Liver (tissue), 9 donors: ENCODE measurements around the gene VWA5B1. TPM values are rescaled to one million over a fixed set of nuclear protein-coding genes. Genes with fewer than 3 reads are reported as not detected.
"Not testable (repeated sequence)": the region's sequence is repeated elsewhere in the genome, so short reads cannot be mapped to it uniquely, and the experiment has no call there.

Experiments
- DNase-seq: peaks from one replicate; pipeline ENCODE4 v3.0.0-alpha.2; 2017; ENCODE audit warnings: low spot score
- H3K27ac ChIP-seq, 2 donors: one replicate each; pipeline ENCODE4 v1.7.0; 2013; ENCODE audit warnings: inconsistent platforms in 2 of 2, low read length in 2 of 2, control low read depth in 1 of 2, low read depth in 1 of 2, mild to moderate bottlenecking in 1 of 2
- H3K27me3 ChIP-seq, 4 donors: one replicate each; pipeline versions ENCODE4 v1.6.1 to v1.7.0; 2013; ENCODE audit warnings: low read length in 3 of 4, inconsistent platforms in 1 of 4, mild to moderate bottlenecking in 1 of 4, moderate library complexity in 1 of 4; ENCODE audit not compliant: control insufficient read depth in 4 of 4, insufficient read depth in 4 of 4
- H3K36me3 ChIP-seq, 4 donors: one replicate each; pipeline versions ENCODE4 v1.6.1 to v1.7.0; 2013; ENCODE audit warnings: low read length in 3 of 4, mild to moderate bottlenecking in 3 of 4, low read depth in 1 of 4, moderate library complexity in 1 of 4; ENCODE audit not compliant: control insufficient read depth in 4 of 4, insufficient read depth in 3 of 4
- H3K4me1 ChIP-seq, 4 donors: one replicate each; pipeline versions ENCODE4 v1.6.1 to v1.7.0; 2013; ENCODE audit warnings: low read length in 3 of 4, mild to moderate bottlenecking in 3 of 4, moderate library complexity in 1 of 4; ENCODE audit not compliant: control insufficient read depth in 4 of 4, insufficient read depth in 4 of 4
- H3K4me3 ChIP-seq, 3 donors: one replicate each; pipeline versions ENCODE4 v1.6.1 to v1.7.0; 2013; ENCODE audit warnings: low read length in 3 of 3, control low read depth in 1 of 3, low read depth in 1 of 3, mild to moderate bottlenecking in 1 of 3
- H3K9ac ChIP-seq, 2 donors: one replicate each; pipeline ENCODE4 v1.7.0; 2013; ENCODE audit warnings: low read length in 2 of 2, mild to moderate bottlenecking in 2 of 2, moderate library complexity in 2 of 2, control low read depth in 1 of 2, low read depth in 1 of 2
- H3K9me3 ChIP-seq, 4 donors: one replicate each; pipeline versions ENCODE4 v1.6.1 to v1.7.0; 2013; ENCODE audit warnings: low read length in 3 of 4; ENCODE audit not compliant: control insufficient read depth in 4 of 4
- ATF3 ChIP-seq: IDR thresholded peaks from 2 replicates; pipeline ENCODE4 v1.6.1; 2016; ENCODE audit warnings: antibody characterized with exemption
- CTCF ChIP-seq: fragments of 150-350 bp; IDR thresholded peaks from 2 replicates; pipeline ENCODE4 v1.5.1; 2017; ENCODE audit warnings: improper control_type of control experiment, low read depth, low read length; ENCODE audit not compliant: missing input control
- EGR1 ChIP-seq, 2 donors: IDR thresholded peaks; 2 replicates each; pipeline ENCODE4 v1.6.1; 2016 to 2018; ENCODE audit warnings: antibody characterized with exemption in 2 of 2, low read depth in 2 of 2
- FOXA1 ChIP-seq: IDR thresholded peaks from 2 replicates; pipeline ENCODE4 v1.6.1; 2016; ENCODE audit warnings: antibody characterized with exemption
- FOXA2 ChIP-seq: IDR thresholded peaks from 2 replicates; pipeline ENCODE4 v1.6.1; 2016; ENCODE audit warnings: antibody characterized with exemption
- GABPA ChIP-seq, 2 donors: IDR thresholded peaks in 1 of 2; conservative IDR thresholded peaks in 1 of 2; 2 replicates each; pipeline ENCODE4 v1.6.1; 2016; ENCODE audit warnings: antibody characterized with exemption in 2 of 2, mild to moderate bottlenecking in 1 of 2, moderate library complexity in 1 of 2
- HNF4A ChIP-seq, 2 donors: conservative IDR thresholded peaks; 2 replicates each; pipeline ENCODE4 v1.6.1; 2016; ENCODE audit warnings: antibody characterized with exemption in 2 of 2, mild to moderate bottlenecking in 2 of 2
- HNF4G ChIP-seq: IDR thresholded peaks from 2 replicates; pipeline ENCODE4 v1.6.1; 2016; ENCODE audit warnings: antibody characterized with exemption
- JUND ChIP-seq, 2 donors: IDR thresholded peaks; 2 replicates each; pipeline ENCODE4 v1.6.1; 2016; ENCODE audit warnings: antibody characterized with exemption in 2 of 2
- MAX ChIP-seq: IDR thresholded peaks from 2 replicates; pipeline ENCODE4 v1.6.1; 2016; ENCODE audit warnings: antibody characterized with exemption
- NR2F2 ChIP-seq: IDR thresholded peaks from 2 replicates; pipeline ENCODE4 v1.6.1; 2016; ENCODE audit warnings: antibody characterized with exemption
- RAD21 ChIP-seq, 2 donors: IDR thresholded peaks; 2 replicates each; pipeline ENCODE4 v1.6.1; 2016; ENCODE audit warnings: antibody characterized with exemption in 2 of 2, mild to moderate bottlenecking in 2 of 2
- REST ChIP-seq: IDR thresholded peaks from 2 replicates; pipeline ENCODE4 v1.6.1; 2016; ENCODE audit warnings: antibody characterized with exemption, mild to moderate bottlenecking
- RXRA ChIP-seq, 2 donors: IDR thresholded peaks; 2 replicates each; pipeline ENCODE4 v1.6.1; 2017 to 2018; ENCODE audit warnings: antibody characterized with exemption in 2 of 2, mild to moderate bottlenecking in 1 of 2
- SP1 ChIP-seq: IDR thresholded peaks from 2 replicates; pipeline ENCODE4 v1.6.1; 2018; ENCODE audit warnings: antibody characterized with exemption, mild to moderate bottlenecking
- TAF1 ChIP-seq: conservative IDR thresholded peaks from 2 replicates; pipeline ENCODE4 v1.6.1; 2016; ENCODE audit warnings: antibody characterized with exemption, mild to moderate bottlenecking
- ZBTB33 ChIP-seq: IDR thresholded peaks from 2 replicates; pipeline ENCODE4 v1.6.1; 2016; ENCODE audit warnings: antibody characterized with exemption
- WGBS: extraction: QIAGEN DNeasy Blood & Tissue Kit; methylation state at CpG from one replicate; pipeline ENCODE4 v1.1.7; 2013; 5-methylcytosine and 5-hydroxymethylcytosine counted together
- polyA plus RNA-seq, 2 donors: library from polyadenylated mRNA; stranded (reverse) in 1 of 2; unstranded in 1 of 2; fragments of 200-250 nt in 1 of 2; fragments of >200 nt in 1 of 2; fragmentation: Nextera tagmentation in 1 of 2; extraction: Ambion mirVana in 1 of 2; gene quantifications; one replicate each; pipeline versions ENCODE4 v1.2.1 to v1.2.3, GENCODE V29; 2013 to 2015
- total RNA-seq, 2 donors: library from RNA; depleted of rRNA; stranded (reverse); fragments of >200 nt; gene quantifications; one replicate each; pipeline ENCODE4 v1.2.3, GENCODE V29; 2014
- donor health status: healthy.
- donor health status: healthy.
- donor health status: healthy.
- donor health status: healthy.
- donor health status: healthy.

Gene VWA5B1
- total and polyA plus RNA-seq, 4 donors = not detected

GRCh38 chr1:20285510-20285909 is 5.2 kb upstream of the VWA5B1 start:
- Histone ChIP-seq H3K27ac (no peak overlapping the region), H3K4me3 (no peak overlapping the region), H3K4me1 (no peaks in the 10 kb centered on the region), H3K9me3 (no peaks in the 10 kb centered on the region), H3K36me3 (no peaks in the 10 kb centered on the region), H3K27me3 (peaks cover 0 to 8% (median 5%) of the 10 kb centered on the region in 4 donors), H3K9ac (no peak overlapping the region)
- 75% methylated on average over 3 of the region's 3 CpGs for WGBS
- TF ChIP-seq FOXA2 (no peak), HNF4A (conservative IDR thresholded peaks at IDR 0.05) (no peak), CTCF (no peak), EGR1 (IDR thresholded peaks at IDR 0.05; ENCODE audit: low read depth in 2 of 2) (no peak), HNF4G (no peak), GABPA (IDR thresholded peaks at IDR 0.05 in 1 of 2, conservative IDR thresholded peaks at IDR 0.05 in 1 of 2) (no peak), ZBTB33 (no peak), SP1 (no peak), FOXA1 (no peak), MAX (no peak), TAF1 (no peak), JUND (IDR thresholded peaks at IDR 0.05) (no peak), RXRA (IDR thresholded peaks at IDR 0.05) (no peak), REST (no peak), ATF3 (no peak), RAD21 (IDR thresholded peaks at IDR 0.05) (no peak), NR2F2 (no peak)
- DNase-seq = no peak

- not testable (repeated sequence) for H3K27me3 ChIP-seq, DNase-seq, H3K9me3 ChIP-seq, H3K27ac ChIP-seq, H3K9ac ChIP-seq, H3K4me3 ChIP-seq, H3K36me3 ChIP-seq, H3K4me1 ChIP-seq
- 82% methylated on average over 3 of the region's 3 CpGs for WGBS
Measured at GRCh38 chr1:20287696-20288095, 3.0 kb upstream of the VWA5B1 start.
